Naive thymus-derived CD4-positive, alpha-beta T cell (primary cell): ENCODE results near the gene SCO2. TPM values are rescaled to one million over a fixed set of nuclear protein-coding genes. Genes with fewer than 3 reads are reported as not detected.

Experiments
- ATAC-seq: fragments of 150-1000 bp; cut with Tn5 transposase; 2 replicates; pipeline ENCODE4 v1.10.0; 2021; ENCODE audit warnings: mild to moderate bottlenecking, moderate library complexity
- CTCF ChIA-PET: fragments of 350-600 bp; sonication (Branson Sonifier 250); formaldehyde crosslinking; loops from one replicate; lab custom pipeline; 2021; ENCODE audit warnings: antibody characterized with exemption; lab: Charles Lee
- POLR2A ChIA-PET: fragments of 350-600 bp; sonication (Branson Sonifier 250); formaldehyde crosslinking; loops from one replicate; lab custom pipeline; 2021; ENCODE audit warnings: antibody characterized with exemption, inconsistent platforms; lab: Charles Lee
- DNase-seq, 9 donors: peaks; one replicate each; pipeline versions ENCODE4 v3.0.0 to v3.0.0-alpha.2; 2020 to 2022; ENCODE audit warnings: mixed read lengths in 1 of 9
- H3K27ac ChIP-seq: one replicate; pipeline ENCODE4 v1.7.0; 2013; ENCODE audit warnings: mild to moderate bottlenecking, low read depth, low read length, moderate library complexity
- H3K27me3 ChIP-seq, 2 donors: one replicate each; pipeline ENCODE4 v1.7.0; 2013; ENCODE audit warnings: low read length in 2 of 2, mild to moderate bottlenecking in 2 of 2, moderate library complexity in 2 of 2; ENCODE audit not compliant: control insufficient read depth in 2 of 2, insufficient read depth in 2 of 2
- H3K36me3 ChIP-seq, 3 experiments: 1 replicate in 2 of 3; 2 replicates in 1 of 3; pipeline ENCODE4 v1.7.0; 2013; ENCODE audit warnings: low read length in 3 of 3, mild to moderate bottlenecking in 3 of 3, moderate library complexity in 1 of 3; ENCODE audit not compliant: insufficient read depth in 3 of 3, control insufficient read depth in 2 of 3
- H3K4me1 ChIP-seq, 2 donors: one replicate each; pipeline ENCODE4 v1.7.0; 2013; ENCODE audit warnings: low read length in 2 of 2, mild to moderate bottlenecking in 2 of 2, moderate library complexity in 1 of 2; ENCODE audit not compliant: control insufficient read depth in 2 of 2, insufficient read depth in 2 of 2
- H3K4me3 ChIP-seq: 2 replicates; pipeline ENCODE4 v1.7.0; 2013; ENCODE audit warnings: mild to moderate bottlenecking, low read length
- H3K9me3 ChIP-seq, 3 experiments: 1 replicate in 2 of 3; 2 replicates in 1 of 3; pipeline ENCODE4 v1.7.0; 2013; ENCODE audit warnings: low read length in 3 of 3; ENCODE audit not compliant: control insufficient read depth in 2 of 3
- H3K27ac Mint-ChIP-seq, 9 donors: one replicate each; pipeline ENCODE4 v1.8.0; 2020 to 2022; ENCODE audit warnings: mixed read lengths in 9 of 9, mild to moderate bottlenecking in 8 of 9, moderate library complexity in 5 of 9, inconsistent platforms in 2 of 9
- H3K27me3 Mint-ChIP-seq, 5 donors: one replicate each; pipeline ENCODE4 v1.8.0; 2021 to 2022; ENCODE audit warnings: mixed read lengths in 5 of 5, mild to moderate bottlenecking in 1 of 5
- H3K36me3 Mint-ChIP-seq, 5 donors: one replicate each; pipeline ENCODE4 v1.8.0; 2020 to 2022; ENCODE audit warnings: mixed read lengths in 5 of 5, mild to moderate bottlenecking in 3 of 5, inconsistent platforms in 1 of 5
- H3K4me1 Mint-ChIP-seq, 7 donors: one replicate each; pipeline ENCODE4 v1.8.0; 2020 to 2022; ENCODE audit warnings: mixed read lengths in 7 of 7, mild to moderate bottlenecking in 3 of 7, inconsistent platforms in 1 of 7
- H3K4me3 Mint-ChIP-seq, 10 donors: one replicate each; pipeline ENCODE4 v1.8.0; 2020 to 2022; ENCODE audit warnings: mild to moderate bottlenecking in 10 of 10, mixed read lengths in 10 of 10, moderate library complexity in 6 of 10, inconsistent platforms in 2 of 10
- H3K9me3 Mint-ChIP-seq, 11 donors: one replicate each; pipeline ENCODE4 v1.8.0; 2020 to 2022; ENCODE audit warnings: mixed read lengths in 11 of 11, mild to moderate bottlenecking in 4 of 11, inconsistent platforms in 1 of 11, moderate library complexity in 1 of 11
- intact Hi-C, 2 donors: fragments of 100-400 bp; cut with micrococcal nuclease; formaldehyde crosslinking; loops; one replicate each; pipeline ENCODE4 v1.15.1; 2023
- polyA plus RNA-seq, 2 donors: library from polyadenylated mRNA; unstranded; fragments of 300-500 nt; fragmentation: Illumina TruSeq; gene quantifications; one replicate each; pipeline ENCODE4 v1.2.3, GENCODE V29; 2021
- total RNA-seq, 6 experiments: library from RNA in 5 of 6; stranded (reverse) in 5 of 6; gene quantifications; 1 replicate in 5 of 6; 2 replicates in 1 of 6; pipeline ENCODE4 v1.2.3 and lab custom pipeline; 2021 to 2026

Gene SCO2
- total and polyA plus RNA-seq, 7 experiments from 2014 or later, result 2.2 to 12.0 (median 5.5) TPM

DNA sequence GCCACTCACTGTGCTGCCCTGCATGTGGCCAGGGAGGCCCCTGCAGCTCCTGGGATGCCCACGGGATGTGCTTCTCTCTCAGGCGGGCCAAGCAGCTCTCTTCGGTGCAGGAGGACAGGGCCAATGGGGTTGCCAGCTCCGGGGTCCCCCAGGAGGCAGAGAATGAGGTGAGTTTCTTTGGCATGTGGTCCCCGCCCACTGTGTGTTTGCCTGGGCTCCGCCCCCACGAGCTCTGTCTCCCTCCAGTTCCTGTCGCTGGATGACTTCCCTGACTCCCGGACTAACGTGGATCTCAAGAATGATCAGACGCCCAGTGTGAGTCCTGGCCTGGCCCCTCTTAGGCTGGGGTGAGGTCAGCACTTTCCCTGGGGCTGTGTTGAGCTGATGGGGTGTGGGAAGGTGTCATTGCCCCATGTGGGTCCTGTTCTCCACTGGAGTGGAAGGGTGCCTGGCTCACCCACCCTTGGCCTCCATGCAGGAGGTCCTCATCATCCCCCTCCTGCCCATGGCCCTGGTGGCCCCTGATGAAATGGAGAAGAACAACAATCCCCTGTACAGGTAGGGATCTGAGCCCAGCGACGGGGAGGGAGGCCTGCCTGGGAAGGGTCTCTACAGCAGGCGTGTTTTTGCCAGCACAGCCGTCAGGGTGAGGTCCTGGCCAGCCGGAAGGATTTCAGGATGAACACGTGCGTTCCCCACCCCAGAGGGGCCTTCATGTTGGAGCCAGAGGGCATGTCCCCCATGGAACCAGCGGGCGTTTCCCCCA lies 7.7 kb downstream of the SCO2 start:
- no peaks in the 10 kb centered on the region for H3K4me1 ChIP-seq
- no peak overlapping the region for H3K27ac ChIP-seq
- no peaks in the 10 kb centered on the region for H3K27me3 Mint-ChIP-seq
- POLR2A ChIA-PET, result interaction anchor here (1.2 to 2.2 kb wide), 2 partner anchors 8 to 9 kb away, joined by 4 to 10 read pairs; partner anchors contain the start of genes NCAPH2 and SCO2
- peaks cover 0 to 72% (median 5%) of the 10 kb centered on the region in 3 experiments for H3K36me3 ChIP-seq
- H3K4me3 ChIP-seq, result no peak overlapping the region
- intact Hi-C loops, result no loop called here
- no peak overlapping the region for H3K27ac Mint-ChIP-seq
- H3K36me3 Mint-ChIP-seq, result peaks cover 0 to 23% (median 4%) of the 10 kb centered on the region in 5 donors
- H3K27me3 ChIP-seq, result no peaks in the 10 kb centered on the region
- peaks cover 7 to 21% (median 16%) of the 10 kb centered on the region in 7 donors for H3K4me1 Mint-ChIP-seq
- H3K9me3 ChIP-seq, result no peaks in the 10 kb centered on the region
- DNase-seq (no peak), ATAC-seq (no peak)
- CTCF ChIA-PET, result no interaction called here
- H3K4me3 Mint-ChIP-seq, result no peak overlapping the region
- peaks cover 0 to 1% (median 0%) of the 10 kb centered on the region in 11 donors for H3K9me3 Mint-ChIP-seq

DNA sequence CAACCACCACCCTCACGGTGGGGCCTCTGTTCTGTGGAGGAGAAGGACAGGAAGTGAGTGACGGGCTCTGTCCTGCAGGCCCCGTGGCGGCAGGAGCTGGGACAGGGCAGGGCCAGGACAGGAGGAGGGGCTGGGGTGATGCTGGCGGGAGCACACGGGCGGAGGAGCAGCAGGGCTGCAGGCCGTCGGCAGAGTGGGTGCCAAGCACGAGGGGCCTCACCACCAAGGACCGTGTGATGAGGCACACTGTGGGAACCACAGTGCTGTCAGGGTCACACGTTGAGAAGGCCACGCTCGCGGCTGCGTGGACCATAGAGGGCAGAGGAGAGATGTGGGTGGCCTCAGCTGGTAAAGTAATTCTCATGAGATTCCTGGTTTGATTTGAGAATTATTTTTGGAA lies 8.5 kb downstream of the SCO2 start:
- H3K27ac Mint-ChIP-seq, result no peak overlapping the region
- POLR2A ChIA-PET, result interaction anchor here (1.2 kb wide), 1 partner anchor 9 kb away, joined by 4 read pairs; the partner anchor contains the start of gene SCO2

DNA sequence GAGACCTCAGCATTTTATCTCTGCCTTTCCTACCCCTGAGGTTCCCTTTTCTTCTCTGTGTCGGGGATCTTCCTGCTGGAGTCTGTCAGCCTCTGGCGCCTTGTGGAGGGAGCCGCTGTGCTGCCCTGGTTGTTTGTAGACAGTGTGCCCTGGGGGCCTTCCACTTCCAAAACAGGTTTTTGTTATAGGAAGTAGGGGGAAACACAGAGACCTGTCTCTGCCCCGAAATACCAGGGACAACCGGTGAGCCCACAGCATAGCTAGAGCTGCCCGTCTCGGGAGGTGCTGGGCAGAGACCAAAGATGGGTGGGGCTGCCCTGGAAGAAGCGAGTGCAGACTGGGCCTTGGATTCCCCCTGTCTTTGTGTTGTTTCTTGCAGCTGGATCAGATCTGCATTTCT lies 9.3 kb downstream of the SCO2 start:
- Mint-ChIP-seq H3K27me3 (no peaks in the 10 kb centered on the region), H3K4me3 (no peak overlapping the region), H3K4me1 (peaks cover 13 to 29% (median 23%) of the 10 kb centered on the region in 7 donors), H3K27ac (no peak overlapping the region), H3K9me3 (peaks cover 0 to 1% (median 0%) of the 10 kb centered on the region in 11 donors), H3K36me3 (peaks cover 0 to 26% (median 4%) of the 10 kb centered on the region in 5 donors)
- no peak for DNase-seq
- ATAC-seq, result no peak
- Histone ChIP-seq H3K27me3 (no peaks in the 10 kb centered on the region), H3K4me1 (no peaks in the 10 kb centered on the region), H3K4me3 (no peak overlapping the region), H3K9me3 (no peaks in the 10 kb centered on the region), H3K27ac (no peak overlapping the region), H3K36me3 (peaks cover 0 to 64% (median 3%) of the 10 kb centered on the region in 3 experiments)
- intact Hi-C loops, result no loop called here
- ChIA-PET POLR2A (interaction anchor here (0.7 to 1.2 kb wide), 2 partner anchors 10 to 34 kb away, joined by 3 to 4 read pairs; partner anchors contain the start of gene SCO2), CTCF (no interaction called here)

More for the DNA sequence above, 8.5 kb downstream of the SCO2 start:
- Mint-ChIP-seq H3K27me3 (no peaks in the 10 kb centered on the region), H3K4me3 (no peak overlapping the region), H3K4me1 (peaks cover 13 to 29% (median 22%) of the 10 kb centered on the region in 7 donors), H3K9me3 (peaks cover 0 to 1% (median 0%) of the 10 kb centered on the region in 11 donors), H3K36me3 (peaks cover 0 to 26% (median 4%) of the 10 kb centered on the region in 5 donors)
- intact Hi-C loops, result no loop called here
- CTCF ChIA-PET, result no interaction called here
- H3K36me3 ChIP-seq, result peaks cover 0 to 72% (median 3%) of the 10 kb centered on the region in 3 experiments
- no peak for ATAC-seq
- no peaks in the 10 kb centered on the region for H3K27me3 ChIP-seq
- no peak overlapping the region for H3K27ac ChIP-seq
- H3K4me1 ChIP-seq, result no peaks in the 10 kb centered on the region
- DNase-seq, result no peak
- H3K4me3 ChIP-seq, result no peak overlapping the region
- no peaks in the 10 kb centered on the region for H3K9me3 ChIP-seq

DNA sequence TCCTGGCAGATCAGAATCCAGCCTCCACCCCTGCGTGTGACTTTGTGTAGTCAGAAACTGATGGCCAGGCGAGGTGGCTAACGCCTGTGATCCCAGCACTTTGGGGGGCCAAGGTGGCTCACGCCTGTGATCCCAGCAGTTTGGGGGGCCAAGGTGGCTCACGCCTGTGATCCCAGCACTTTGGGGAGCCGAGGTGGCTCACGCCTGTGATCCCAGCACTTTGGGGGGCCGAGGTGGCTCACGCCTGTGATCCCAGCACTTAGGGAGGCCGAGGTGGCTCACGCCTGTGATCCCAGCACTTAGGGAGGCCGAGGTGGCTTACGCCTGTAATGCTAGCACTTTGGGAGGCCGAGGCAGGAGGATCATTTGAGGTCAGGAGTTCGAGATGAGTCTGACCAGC lies 12.2 kb downstream of the SCO2 start:
- H3K27me3 Mint-ChIP-seq, result no peaks in the 10 kb centered on the region

DNA sequence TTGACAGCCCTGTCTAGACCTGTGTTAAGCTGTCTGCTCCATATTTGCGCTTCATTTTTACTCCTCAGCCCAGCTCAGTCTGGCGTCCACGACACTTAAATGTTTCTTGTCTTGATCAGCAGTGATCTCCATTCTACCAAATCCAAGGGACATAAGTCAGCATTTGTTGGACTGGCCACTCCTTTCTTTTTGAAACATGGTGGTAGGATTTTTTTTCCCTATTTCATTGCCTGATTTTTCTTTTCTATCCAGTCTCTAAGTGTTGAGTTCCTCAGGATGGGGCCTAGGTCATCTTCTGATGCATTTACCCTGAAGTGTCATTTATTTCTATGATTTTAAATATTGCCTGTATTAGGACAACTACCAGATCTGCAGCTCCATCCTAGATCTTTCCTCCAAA lies 16.5 kb downstream of the SCO2 start:
- H3K4me1 Mint-ChIP-seq, result peaks cover 16 to 38% (median 27%) of the 10 kb centered on the region in 7 donors
- peaks cover 0 to 7% (median 0%) of the 10 kb centered on the region in 5 donors for H3K36me3 Mint-ChIP-seq
- ChIA-PET POLR2A (interaction anchor here (0.6 to 6.2 kb wide), 15 partner anchors 10 to 318 kb away, joined by 3 to 116 read pairs (median 6); partner anchors contain the start of genes KLHDC7B, SCO2, SYCE3 and TUBGCP6), CTCF (interaction anchor here (1.1 to 2.0 kb wide), 6 partner anchors 10 to 257 kb away, joined by 3 to 25 read pairs (median 6); partner anchors contain the start of genes HDAC10 and SCO2)
- H3K4me3 Mint-ChIP-seq, result peak overlapping the region; percentile 85 to 96 (median 93)
- DNase-seq, result no peak
- no peak for ATAC-seq
- H3K27me3 ChIP-seq, result no peaks in the 10 kb centered on the region
- H3K9me3 Mint-ChIP-seq, result no peaks in the 10 kb centered on the region
- peak overlapping the region; percentile 98 for H3K27ac ChIP-seq
- H3K27me3 Mint-ChIP-seq, result no peaks in the 10 kb centered on the region
- peak overlapping the region; percentile 69 for H3K4me3 ChIP-seq
- no peaks in the 10 kb centered on the region for H3K9me3 ChIP-seq
- peaks cover 19 to 26% of the 10 kb centered on the region in 2 donors for H3K4me1 ChIP-seq
- H3K27ac Mint-ChIP-seq, result peak overlapping the region; percentile 82 to 99 (median 96)
- intact Hi-C loops, result loop anchor here (1.0 to 10.0 kb wide), 11 partner anchors 16 to 318 kb away; partner anchors contain the start of genes CHKB (in 2 of the 2), MAPK11 (in 2 of the 2), SCO2 (in 2 of the 2) and SYCE3 (in 1 of the 2)
- peaks cover 0 to 39% (median 7%) of the 10 kb centered on the region in 3 experiments for H3K36me3 ChIP-seq

More for the DNA sequence above, 12.2 kb downstream of the SCO2 start:
- H3K9me3 ChIP-seq, result no peaks in the 10 kb centered on the region
- Mint-ChIP-seq H3K4me3 (no peak overlapping the region), H3K27ac (no peak overlapping the region), H3K9me3 (peaks cover 0 to 1% (median 0%) of the 10 kb centered on the region in 11 donors), H3K36me3 (peaks cover 0 to 22% (median 4%) of the 10 kb centered on the region in 5 donors), H3K4me1 (peaks cover 26 to 45% (median 37%) of the 10 kb centered on the region in 7 donors)
- POLR2A ChIA-PET, result no interaction called here
- intact Hi-C loops, result no loop called here
- H3K27me3 ChIP-seq, result no peaks in the 10 kb centered on the region
- H3K4me3 ChIP-seq, result no peak overlapping the region
- CTCF ChIA-PET, result no interaction called here
- DNase-seq (no peak), ATAC-seq (no peak)
- H3K4me1 ChIP-seq, result peaks cover 9 to 11% of the 10 kb centered on the region in 2 donors
- peaks cover 0 to 45% (median 1%) of the 10 kb centered on the region in 3 experiments for H3K36me3 ChIP-seq
- no peak overlapping the region for H3K27ac ChIP-seq
